ENCODE data around the gene UBR4. TPM values are rescaled to one million over a fixed set of nuclear protein-coding genes. Genes with fewer than 3 reads are reported as not detected.
A peak's percentile ranks its signal among the peaks of the same experiment; 100 is the strongest.

UBR4 gene
- total RNA-seq, 1 donor from 2014 or later = 108 TPM

GRCh38 chr1:19210772-19211549 lies 895 bp upstream of the UBR4 start:
- Mint-ChIP-seq H3K27me3 (no peaks in the 10 kb centered on the region), H3K9me3 (no peaks in the 10 kb centered on the region), H3K4me1 (ENCODE audit: unreplicated experiment) (peaks cover 31% of the 10 kb centered on the region), H3K36me3 (peaks cover 6% of the 10 kb centered on the region), H3K4me3 (peak overlapping the region; percentile 94), H3K27ac (peak overlapping the region; percentile 99)
- DNase-seq (ENCODE audit: extremely low spot score, unreplicated experiment) = no peak
- no peak for TF ChIP-seq CTCF (conservative IDR thresholded peaks at IDR 0.05)

GRCh38 chr1:19209439-19209989 lies 552 bp downstream of the UBR4 start:
- DNase-seq (ENCODE audit: extremely low spot score, unreplicated experiment) = no peak
- peaks cover 3% of the 10 kb centered on the region for H3K36me3 Mint-ChIP-seq
- no peak for TF ChIP-seq CTCF (conservative IDR thresholded peaks at IDR 0.05)
- peak overlapping the region; percentile 94 for H3K4me3 Mint-ChIP-seq
- H3K4me1 Mint-ChIP-seq (ENCODE audit: unreplicated experiment) = peaks cover 31% of the 10 kb centered on the region
- no peaks in the 10 kb centered on the region for H3K9me3 Mint-ChIP-seq
- H3K27ac Mint-ChIP-seq = peak overlapping the region; percentile 93
- no peaks in the 10 kb centered on the region for H3K27me3 Mint-ChIP-seq

GRCh38 chr1:19208710-19209438 lies 1.2 kb downstream of the UBR4 start:
- H3K36me3 Mint-ChIP-seq = peaks cover 3% of the 10 kb centered on the region
- no peaks in the 10 kb centered on the region for H3K27me3 Mint-ChIP-seq
- peak overlapping the region; percentile 93 for H3K27ac Mint-ChIP-seq
- peaks cover 31% of the 10 kb centered on the region for H3K4me1 Mint-ChIP-seq (ENCODE audit: unreplicated experiment)
- TF ChIP-seq CTCF (conservative IDR thresholded peaks at IDR 0.05) = no peak
- peak overlapping the region; percentile 94 for H3K4me3 Mint-ChIP-seq
- no peaks in the 10 kb centered on the region for H3K9me3 Mint-ChIP-seq
- DNase-seq (ENCODE audit: extremely low spot score, unreplicated experiment) = no peak

- peak overlapping the region; percentile 24 for H3K27ac Mint-ChIP-seq
- DNase-seq (ENCODE audit: extremely low spot score, unreplicated experiment) = no peak
- peaks cover 27% of the 10 kb centered on the region for H3K4me1 Mint-ChIP-seq (ENCODE audit: unreplicated experiment)
- no peaks in the 10 kb centered on the region for H3K9me3 Mint-ChIP-seq
- H3K27me3 Mint-ChIP-seq = no peaks in the 10 kb centered on the region
- peaks cover 3% of the 10 kb centered on the region for H3K36me3 Mint-ChIP-seq
- H3K4me3 Mint-ChIP-seq = peak overlapping the region; percentile 58
- TF ChIP-seq CTCF (conservative IDR thresholded peaks at IDR 0.05) = no peak
Observed at GRCh38 chr1:19206947-19207346, 3.1 kb downstream of the UBR4 start.

- no peak for DNase-seq (ENCODE audit: extremely low spot score, unreplicated experiment)
- no peak overlapping the region for H3K4me3 Mint-ChIP-seq
- no peaks in the 10 kb centered on the region for H3K9me3 Mint-ChIP-seq
- H3K4me1 Mint-ChIP-seq (ENCODE audit: unreplicated experiment) = peaks cover 20% of the 10 kb centered on the region
- H3K36me3 Mint-ChIP-seq = peaks cover 3% of the 10 kb centered on the region
- TF ChIP-seq CTCF (conservative IDR thresholded peaks at IDR 0.05) = no peak
- H3K27me3 Mint-ChIP-seq = no peaks in the 10 kb centered on the region
- no peak overlapping the region for H3K27ac Mint-ChIP-seq
Observed at GRCh38 chr1:19205845-19206244, 4.2 kb downstream of the UBR4 start.

Data from type B pancreatic cell (in vitro differentiated cells).